ENCODE data around the gene PTPRJ.
A peak's percentile ranks its signal among the peaks of the same experiment; 100 is the strongest.

Gene PTPRJ

DNA sequence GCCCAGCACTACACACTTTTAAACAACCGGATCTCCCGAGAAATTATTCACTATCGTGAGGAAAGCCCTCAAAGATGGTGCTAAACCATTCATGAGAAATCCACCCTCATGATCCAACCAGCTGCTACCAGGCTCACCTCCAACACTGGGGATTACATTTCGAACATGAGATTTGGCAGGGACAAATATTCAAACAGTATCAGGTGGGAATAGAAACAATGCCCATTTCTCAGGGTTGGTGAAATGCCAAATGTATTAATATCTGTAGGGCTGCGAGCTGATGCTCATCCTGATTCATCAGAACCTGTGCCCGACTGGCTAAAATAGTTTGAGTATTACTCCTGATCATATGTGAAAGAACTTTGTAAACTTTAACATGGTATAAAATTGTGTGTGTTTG, 15.8 kb upstream of the PTPRJ start:
- DNase-seq (ENCODE audit: low read depth, low spot score): no peak
- no peak overlapping the region for H3K4me3 ChIP-seq (ENCODE audit: low read length)

DNA sequence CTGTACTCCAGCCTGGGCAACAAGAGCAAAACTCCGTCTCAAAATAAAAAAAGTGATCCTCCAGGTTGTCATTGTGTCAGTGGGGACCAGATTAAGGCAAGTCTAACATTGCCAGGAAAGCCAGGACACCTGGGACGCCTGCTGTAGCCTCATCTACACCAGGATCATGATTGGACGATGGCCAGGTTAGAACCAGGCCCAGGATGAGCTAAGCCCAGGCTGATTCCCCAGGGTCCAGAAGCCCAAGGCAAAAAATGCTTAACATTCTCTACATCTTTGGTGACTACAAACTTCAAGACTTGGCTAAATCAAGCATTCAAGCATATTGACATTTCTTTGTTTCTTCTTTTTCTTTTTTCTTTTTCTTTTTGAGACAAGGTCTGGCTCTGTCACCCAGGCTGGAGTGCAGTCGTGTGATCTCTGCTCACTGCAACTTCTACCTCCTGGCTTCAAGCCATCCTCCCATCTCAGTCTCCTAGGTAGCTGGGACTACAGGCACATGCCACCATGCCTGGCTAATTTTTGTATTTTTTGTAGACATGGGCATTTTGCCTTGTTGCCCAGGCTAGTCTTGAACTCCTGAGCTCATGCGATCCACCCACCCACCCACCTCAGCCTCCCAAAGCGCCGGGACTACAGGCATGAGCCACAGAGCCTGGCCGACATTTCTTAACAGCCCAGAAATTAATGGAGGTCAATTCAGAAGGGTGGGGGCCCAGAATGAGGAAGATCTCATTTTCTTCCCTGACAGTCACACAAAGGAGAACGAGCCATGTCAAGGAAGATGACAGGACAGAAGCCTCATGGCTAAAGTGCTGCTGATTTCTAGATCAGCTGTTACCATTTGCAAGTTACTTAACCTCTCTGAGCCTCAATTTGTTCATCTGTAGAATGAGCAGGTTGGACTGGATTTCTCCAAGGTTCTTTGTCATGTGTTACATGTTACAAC, 12.5 kb upstream of the PTPRJ start:
- no peak overlapping the region for H3K4me3 ChIP-seq (ENCODE audit: low read length)
- DNase-seq (ENCODE audit: low read depth, low spot score): no peak

DNA sequence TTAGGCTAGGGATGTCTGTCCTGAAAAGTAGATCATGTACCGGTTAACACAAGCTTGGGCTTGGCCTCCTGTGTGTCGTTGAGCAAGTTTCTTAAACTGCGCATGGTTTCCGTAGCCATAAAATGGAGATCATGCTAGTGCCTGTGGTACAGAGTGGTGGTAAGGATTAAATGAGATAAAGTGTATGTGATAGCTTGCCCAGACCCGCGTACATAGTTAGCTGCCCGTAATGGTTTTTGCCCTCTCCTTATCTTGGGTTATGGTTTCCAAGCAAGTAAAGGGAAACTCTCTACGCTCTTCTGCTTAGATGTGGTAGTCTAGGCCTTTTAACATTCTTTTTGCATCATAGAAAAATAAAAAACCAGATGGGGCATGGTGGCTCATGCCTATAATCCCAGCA, 11.0 kb upstream of the PTPRJ start:
- DNase-seq (ENCODE audit: low read depth, low spot score): no peak
- H3K4me3 ChIP-seq (ENCODE audit: low read length): no peak overlapping the region

DNA sequence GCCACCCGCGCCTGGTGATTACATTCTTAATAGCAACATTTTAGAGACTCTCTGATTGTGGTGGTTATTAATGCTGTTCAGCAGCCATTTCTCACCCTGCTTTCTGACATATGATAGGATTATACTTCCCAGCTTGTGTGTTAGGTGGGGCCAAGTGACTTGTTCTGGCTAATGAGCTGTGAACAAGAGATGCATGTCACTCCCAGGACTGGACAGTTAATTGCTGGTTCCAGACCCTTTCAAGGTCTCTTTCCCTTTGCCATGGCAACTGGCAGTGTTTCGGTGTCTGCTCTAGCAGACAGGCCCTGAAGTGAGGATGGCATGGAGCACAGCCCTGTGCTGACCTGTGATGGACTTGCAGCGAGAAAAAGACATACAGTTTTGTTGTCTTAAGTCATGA, 8.9 kb upstream of the PTPRJ start:
- H3K4me3 ChIP-seq (ENCODE audit: low read length): no peak overlapping the region
- no peak for DNase-seq (ENCODE audit: low read depth, low spot score)

DNA sequence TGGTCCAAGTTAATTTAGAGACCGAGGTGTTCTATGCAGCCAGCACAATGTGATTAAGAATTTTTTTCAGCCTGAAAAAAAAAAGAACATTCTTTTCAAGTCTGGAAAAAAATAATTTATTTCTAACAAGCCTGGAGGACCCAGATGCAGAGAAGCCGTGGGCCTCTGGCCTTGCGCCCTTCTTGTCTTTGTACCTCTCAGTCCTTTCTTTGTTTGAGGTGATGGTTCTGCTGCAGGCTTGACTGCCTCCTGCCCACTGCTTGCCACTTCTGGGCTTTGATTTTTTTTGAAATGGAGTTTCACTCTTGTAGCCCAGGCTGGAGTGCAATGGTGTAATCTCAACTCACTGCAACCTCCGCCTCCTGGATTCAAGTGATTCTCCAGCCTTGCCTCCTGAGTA, 7.2 kb upstream of the PTPRJ start:
- H3K4me3 ChIP-seq (ENCODE audit: low read length): no peak overlapping the region
- DNase-seq (ENCODE audit: low read depth, low spot score): no peak

DNA sequence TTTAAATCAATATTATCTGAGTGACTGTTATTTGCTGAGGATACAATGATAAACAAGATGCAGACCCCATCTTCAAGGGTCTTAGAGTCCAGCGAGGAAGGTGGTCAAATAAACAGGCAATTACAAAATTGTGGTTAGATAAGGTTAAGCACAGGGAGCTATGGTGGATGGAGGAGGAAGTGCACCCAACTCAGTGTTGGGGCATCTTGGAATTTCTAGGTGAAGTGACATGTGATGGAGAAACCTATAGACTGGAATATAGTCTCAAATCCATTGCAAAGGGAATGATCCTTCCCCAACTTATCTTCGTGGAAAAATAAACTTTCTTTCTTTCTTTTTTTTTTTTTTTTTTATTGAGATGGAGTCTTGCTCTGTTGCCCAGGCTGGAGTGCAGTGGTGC, 3.4 kb upstream of the PTPRJ start:
- no peak for DNase-seq (ENCODE audit: low read depth, low spot score)
- no peak overlapping the region for H3K4me3 ChIP-seq (ENCODE audit: low read length)

DNA sequence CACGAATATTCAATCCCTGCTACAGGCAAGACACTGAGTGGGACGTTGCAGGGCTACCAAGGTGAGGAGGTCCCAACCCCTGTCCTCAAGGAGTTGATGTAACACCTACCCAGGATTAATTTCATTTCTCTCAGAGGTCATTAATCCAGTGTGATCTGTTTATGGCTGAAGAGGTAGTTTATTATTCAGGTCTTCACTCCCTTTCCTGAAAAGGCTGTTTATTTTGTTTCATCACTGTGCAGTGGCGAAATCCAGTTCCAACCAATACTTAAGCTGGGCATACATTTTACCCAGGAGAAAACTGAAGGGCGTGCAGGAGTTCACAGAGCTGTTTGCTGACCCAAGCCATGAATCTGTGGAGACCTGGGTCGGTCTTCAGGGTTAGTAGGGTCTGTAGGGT, 2.7 kb upstream of the PTPRJ start:
- H3K4me3 ChIP-seq (ENCODE audit: low read length): no peak overlapping the region
- DNase-seq (ENCODE audit: low read depth, low spot score): no peak

DNA sequence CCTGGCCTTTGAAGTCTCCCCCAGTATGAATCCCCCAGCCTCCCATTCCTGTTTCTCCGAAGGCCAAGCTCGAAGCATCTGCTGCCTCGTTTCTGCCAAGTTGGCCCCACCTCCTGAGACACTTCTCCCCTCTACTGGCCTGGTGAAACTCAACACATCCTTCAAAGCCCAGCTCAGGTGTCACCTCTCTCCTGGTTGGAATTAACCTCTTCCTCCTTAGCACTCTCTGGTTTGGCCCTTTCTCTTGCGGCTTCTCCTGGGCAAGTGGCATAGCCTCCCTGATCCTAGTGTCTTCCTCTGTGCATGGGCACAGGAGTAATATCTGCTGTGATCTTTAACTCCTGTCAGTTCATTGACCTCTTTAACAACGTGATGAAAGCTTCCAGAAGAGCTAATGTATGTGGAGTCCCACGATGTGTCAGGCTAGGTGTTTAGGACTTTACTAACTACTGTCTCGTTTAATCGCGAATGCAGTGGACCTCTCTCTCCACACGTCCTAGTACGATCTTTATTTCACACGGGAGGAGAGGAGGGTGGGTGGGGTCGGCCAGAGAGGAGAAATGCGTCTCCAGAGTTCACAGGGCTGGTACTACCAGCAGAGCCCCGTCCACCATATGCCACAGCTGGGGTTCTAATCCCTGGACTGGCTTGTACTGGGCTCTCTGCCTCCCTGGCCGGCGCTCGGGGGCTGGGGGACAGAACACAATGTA, 826 bp upstream of the PTPRJ start:
- H3K4me3 ChIP-seq (ENCODE audit: low read length): no peak overlapping the region
- no peak for DNase-seq (ENCODE audit: low read depth, low spot score)

DNA sequence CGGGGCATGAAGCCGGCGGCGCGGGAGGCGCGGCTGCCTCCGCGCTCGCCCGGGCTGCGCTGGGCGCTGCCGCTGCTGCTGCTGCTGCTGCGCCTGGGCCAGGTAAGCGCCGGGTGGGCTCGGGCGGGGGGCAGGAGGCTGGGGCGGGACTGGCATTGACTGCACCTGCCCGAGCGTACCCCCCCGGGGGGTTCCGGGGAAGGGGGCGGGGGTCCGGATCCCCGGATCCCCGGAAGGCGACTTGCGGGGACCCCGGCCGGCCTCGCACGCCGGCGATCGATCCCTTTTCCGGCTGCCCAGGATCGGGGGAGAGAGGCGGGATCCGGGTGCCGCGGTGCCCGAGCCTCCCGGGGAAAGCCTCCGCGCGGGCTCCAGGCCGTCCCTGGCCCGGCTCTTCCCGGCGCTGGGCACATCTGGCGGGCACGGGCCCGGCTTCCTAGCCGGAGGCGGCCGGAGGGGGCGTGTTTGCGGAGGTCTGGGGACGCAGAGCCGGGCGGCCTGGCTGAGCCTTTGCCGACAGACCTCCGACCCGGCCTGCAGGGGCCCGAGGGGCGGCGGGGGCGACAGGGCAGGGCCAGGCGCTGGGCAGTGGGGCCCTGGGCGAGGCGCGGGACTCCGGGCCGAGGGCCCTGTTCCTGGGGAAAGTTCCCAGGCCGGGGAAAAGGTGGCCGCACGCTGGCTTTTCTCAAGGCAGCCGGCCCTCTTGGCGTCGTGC, 705 bp downstream of the PTPRJ start:
- peak overlapping the region; percentile 34 for H3K4me3 ChIP-seq (ENCODE audit: low read length)
- no peak for DNase-seq (ENCODE audit: low read depth, low spot score)

DNA sequence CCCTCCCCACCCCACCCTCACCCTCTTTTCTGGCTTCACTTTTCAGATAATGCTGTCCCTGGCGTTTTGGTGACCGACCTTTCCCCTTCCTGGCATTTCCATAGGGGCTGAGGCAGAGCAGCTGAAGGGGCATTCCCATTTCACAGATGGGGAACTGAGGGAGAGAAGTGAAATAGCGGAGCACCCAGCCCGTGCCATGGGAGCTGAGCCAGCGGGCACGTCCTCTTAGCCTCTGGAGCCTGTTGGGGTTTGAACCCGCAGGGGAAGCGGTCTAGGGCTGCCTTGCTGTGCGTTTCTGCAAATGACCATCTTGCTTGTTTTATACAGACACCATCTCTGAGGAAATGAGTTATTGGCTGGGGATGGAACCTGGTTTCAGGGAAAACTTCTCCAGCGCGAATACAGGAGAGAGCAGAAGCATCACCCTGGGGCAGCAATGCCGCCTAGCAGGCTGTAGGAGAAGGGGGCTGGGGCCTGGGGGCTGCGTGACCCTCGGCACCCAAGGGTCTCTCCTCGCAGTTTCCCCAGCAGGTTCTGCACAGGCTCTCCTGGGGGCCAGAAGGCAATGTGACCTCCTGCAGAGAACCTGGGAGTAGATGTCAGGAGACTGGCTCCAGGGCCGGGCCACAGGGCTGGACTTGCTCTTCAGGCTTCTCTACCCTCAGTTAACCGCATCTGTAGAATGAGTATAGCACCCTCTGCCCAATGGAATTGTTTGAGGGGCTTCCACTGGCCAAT, 1.5 kb downstream of the PTPRJ start:
- H3K4me3 ChIP-seq (ENCODE audit: low read length): no peak overlapping the region
- DNase-seq (ENCODE audit: low read depth, low spot score): no peak

DNA sequence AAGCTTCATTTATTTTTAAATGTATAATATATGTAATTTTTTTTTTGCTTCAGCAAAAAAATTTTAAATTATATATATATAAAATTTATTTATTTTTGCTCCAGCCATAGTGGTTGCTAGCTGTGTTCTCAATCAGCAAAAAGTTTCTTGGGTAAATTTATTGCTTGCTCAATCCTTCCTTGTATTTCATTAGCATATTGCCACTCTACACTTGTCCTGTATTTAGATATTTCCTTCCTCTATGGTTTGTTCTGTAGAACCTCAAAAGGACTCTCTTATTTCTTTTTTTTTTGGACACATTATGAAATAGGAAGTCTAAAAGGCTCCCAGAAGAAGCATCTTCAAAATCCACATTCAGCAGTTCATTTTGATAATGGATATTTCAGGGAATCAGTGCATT, 2.3 kb downstream of the PTPRJ start:
- H3K4me3 ChIP-seq (ENCODE audit: low read length): no peak overlapping the region
- no peak for DNase-seq (ENCODE audit: low read depth, low spot score)

DNA sequence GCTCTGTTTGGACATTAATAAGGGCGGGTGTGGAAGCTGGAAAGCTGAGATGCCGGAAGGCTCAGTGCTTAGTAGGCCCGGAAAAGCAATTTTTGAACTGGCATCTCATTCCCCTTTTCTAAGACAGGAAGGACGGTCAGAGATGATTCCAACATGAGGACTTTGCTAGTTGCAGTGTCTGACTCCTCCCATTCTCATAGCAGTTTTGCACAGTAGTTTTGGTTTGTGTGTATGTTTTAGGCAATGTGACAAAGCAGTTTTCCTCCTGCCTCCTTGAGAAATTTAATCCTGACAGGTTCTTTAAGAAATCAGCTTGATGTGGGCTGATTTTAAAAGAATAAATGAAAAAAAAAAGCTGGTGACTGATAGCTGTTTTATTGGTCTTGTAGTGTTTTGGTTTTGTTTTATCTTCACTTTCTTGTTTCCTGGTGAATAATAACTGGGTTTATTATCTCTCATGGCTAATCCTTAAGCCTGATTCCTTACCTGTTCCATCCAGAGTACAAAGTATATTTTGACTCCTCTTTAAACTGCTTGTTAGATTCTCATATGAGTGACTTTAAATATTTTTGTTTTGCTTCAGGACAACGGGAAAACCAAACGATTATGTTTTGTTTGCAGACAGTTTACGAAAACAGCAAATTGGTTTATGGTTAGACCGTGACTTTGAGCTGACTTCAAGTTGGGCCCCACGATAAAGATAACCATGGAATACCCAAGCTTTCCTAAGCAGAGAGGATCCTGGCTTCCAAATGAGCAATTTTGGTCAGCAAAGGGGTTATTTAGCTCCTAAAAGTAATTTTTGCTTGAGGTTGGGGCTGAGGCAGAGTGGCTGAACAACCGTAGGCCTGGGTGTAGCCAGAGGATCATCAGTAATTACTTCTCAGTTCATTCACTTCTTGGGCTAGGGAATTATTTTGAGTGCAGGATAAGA, 3.4 kb downstream of the PTPRJ start:
- DNase-seq (ENCODE audit: low read depth, low spot score): no peak
- no peak overlapping the region for H3K4me3 ChIP-seq (ENCODE audit: low read length)

DNA sequence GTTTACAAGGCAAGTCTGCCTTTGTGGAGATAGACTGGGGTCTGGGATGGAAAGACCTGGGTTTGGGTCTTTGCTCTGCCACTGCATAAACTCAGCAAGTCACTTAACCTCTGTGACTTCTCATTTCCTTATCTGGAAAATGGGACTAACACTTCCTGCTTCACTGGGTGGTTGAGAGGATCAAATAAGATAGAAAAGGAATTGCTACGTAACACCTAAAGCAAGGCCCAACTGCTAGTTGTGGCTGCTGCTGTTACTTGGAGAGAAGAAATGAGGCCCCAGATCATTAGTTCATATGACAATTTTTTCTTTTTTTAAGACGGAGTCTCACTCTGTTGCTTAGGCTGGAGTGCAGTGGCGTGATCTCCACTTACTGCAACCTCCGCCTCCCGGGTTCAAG, 5.9 kb downstream of the PTPRJ start:
- no peak overlapping the region for H3K4me3 ChIP-seq (ENCODE audit: low read length)
- DNase-seq (ENCODE audit: low read depth, low spot score): no peak

DNA sequence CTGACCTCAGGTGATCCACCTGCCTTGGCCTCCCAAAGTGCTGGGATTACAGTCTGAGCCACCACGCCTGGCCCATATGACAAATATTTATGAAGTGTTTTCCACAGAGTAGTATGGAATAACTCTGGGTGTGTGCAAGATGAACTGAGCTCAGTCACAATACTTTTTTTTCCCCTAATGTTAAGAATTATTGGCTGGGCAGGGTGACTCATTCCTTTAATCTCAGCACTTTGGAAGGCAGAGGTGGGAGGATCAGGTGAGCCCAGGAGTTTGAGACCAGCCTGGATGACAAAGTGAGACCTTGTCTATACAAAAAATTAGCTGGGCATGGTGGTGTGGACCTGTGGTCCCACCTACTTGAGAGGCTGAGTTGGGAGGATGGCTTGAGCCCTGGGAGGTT, 6.4 kb downstream of the PTPRJ start:
- H3K4me3 ChIP-seq (ENCODE audit: low read length): no peak overlapping the region
- DNase-seq (ENCODE audit: low read depth, low spot score): no peak

DNA sequence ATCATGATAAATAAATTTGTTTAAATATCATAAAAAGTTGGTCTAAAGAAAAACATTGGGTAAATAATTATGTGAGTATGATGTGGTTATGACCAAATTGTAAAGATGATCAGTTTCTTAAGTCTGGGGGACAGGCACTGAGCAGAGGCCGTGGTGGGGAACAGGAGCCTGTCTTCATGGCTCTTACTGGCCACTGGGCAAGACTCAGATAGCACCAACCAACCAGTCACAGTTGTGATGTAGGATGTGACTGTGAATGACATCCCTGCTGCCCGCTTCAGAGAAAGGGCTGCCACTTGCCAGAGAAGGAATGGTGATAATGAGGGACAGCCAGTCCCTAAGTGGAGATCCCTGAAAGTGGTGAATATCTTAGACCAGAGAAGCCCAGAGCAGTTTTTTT, 7.0 kb downstream of the PTPRJ start:
- DNase-seq (ENCODE audit: low read depth, low spot score): no peak
- no peak overlapping the region for H3K4me3 ChIP-seq (ENCODE audit: low read length)

DNA sequence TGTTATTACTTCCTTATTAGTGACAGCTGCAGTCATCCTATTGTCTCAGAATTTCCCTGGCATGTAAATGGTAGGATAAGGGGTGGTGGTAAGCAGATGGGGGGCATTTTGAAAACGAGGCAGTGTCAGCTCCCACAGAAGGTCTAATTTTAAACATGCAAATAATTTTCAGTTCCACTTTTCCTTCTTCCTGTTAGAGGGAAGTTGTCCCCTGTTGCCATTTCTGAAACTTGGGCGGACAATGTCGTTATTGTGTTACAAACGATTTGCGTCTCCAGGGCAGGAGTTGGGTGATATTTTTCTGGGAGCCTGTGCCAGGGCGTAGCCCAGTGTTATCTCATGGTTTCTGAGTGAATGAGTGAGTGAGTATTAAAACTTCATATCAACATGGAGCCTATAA, 7.4 kb downstream of the PTPRJ start:
- H3K4me3 ChIP-seq (ENCODE audit: low read length): no peak overlapping the region
- DNase-seq (ENCODE audit: low read depth, low spot score): no peak

DNA sequence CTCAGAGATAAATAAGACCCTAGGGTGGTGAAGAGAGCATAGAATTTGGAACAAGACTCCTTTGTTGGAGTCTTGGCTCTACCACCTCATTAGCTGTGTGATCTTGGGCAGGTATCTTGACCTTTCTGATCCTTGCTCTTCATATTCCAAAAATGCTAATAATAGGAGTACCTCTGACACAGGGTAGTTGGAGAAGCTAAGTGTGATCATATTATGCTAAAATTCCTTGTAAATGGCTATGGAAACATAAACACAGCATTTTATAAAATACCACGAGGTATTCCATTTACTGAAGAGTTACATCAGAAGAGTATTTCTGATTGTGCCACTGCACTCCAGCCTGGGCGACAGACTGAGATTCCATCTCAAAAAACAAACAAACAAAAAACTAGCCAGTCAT, 9.4 kb downstream of the PTPRJ start:
- H3K4me3 ChIP-seq (ENCODE audit: low read length): no peak overlapping the region

DNA sequence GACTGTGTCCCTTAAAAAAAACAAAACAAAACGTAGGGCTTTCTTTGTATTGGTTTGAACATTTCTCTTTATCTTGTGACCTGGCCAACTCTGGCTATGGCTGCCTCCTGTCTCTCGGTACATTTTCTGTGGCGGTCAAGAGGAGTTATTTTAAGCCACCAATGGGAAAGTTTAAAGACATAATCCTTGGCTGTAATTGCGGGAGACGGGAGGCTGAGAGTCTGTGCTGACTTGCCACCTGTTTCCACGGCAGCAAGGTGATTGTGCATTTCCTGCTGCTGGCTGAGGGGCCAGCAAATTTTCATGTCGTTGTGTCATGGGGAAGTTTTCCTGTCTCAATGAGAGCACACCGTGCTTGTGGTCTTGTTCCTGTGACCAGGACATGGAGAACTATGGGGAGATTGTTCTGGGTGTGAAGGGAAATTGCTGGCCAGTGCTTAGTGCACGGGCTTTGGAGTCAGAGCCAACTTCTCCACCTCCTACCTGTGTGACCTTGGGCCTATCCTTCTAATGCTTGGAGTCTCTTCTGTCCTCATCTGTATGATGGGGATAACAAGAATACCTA, 11.0 kb downstream of the PTPRJ start:
- H3K4me3 ChIP-seq (ENCODE audit: low read length): no peak overlapping the region
- DNase-seq (ENCODE audit: low read depth, low spot score): no peak

More for the DNA sequence above, 9.4 kb downstream of the PTPRJ start:
- DNase-seq (ENCODE audit: low read depth, low spot score): no peak
